Osteocyte (in vitro differentiated cells): ENCODE results near the gene ANKS1A. TPM values are rescaled to one million over a fixed set of nuclear protein-coding genes. Genes with fewer than 3 reads are reported as not detected.

Experiments used
- DNase-seq: peaks from one replicate; pipeline ENCODE4 v3.0.0; 2021; ENCODE audit warnings: mixed read lengths; ENCODE audit not compliant: unreplicated experiment; ENCODE audit errors: extremely low spot score
- H3K27ac Mint-ChIP-seq: one replicate; pipeline ENCODE4 v1.8.0; 2021; ENCODE audit warnings: mild to moderate bottlenecking, mixed read lengths; ENCODE audit not compliant: unreplicated experiment
- H3K27me3 Mint-ChIP-seq: one replicate; pipeline ENCODE4 v1.8.0; 2021; ENCODE audit warnings: mixed read lengths; ENCODE audit not compliant: unreplicated experiment
- H3K36me3 Mint-ChIP-seq: one replicate; pipeline ENCODE4 v1.8.0; 2021; ENCODE audit warnings: mixed read lengths; ENCODE audit not compliant: unreplicated experiment
- H3K4me1 Mint-ChIP-seq: one replicate; pipeline ENCODE4 v1.8.0; 2021; ENCODE audit warnings: mixed read lengths; ENCODE audit not compliant: unreplicated experiment
- H3K4me3 Mint-ChIP-seq: one replicate; pipeline ENCODE4 v1.8.0; 2021; ENCODE audit warnings: mild to moderate bottlenecking, moderate library complexity, mixed read lengths; ENCODE audit not compliant: unreplicated experiment
- H3K9me3 Mint-ChIP-seq: one replicate; pipeline ENCODE4 v1.8.0; 2021; ENCODE audit warnings: mixed read lengths; ENCODE audit not compliant: unreplicated experiment
- total RNA-seq: library from RNA; stranded (reverse); gene quantifications from 2 replicates; pipeline ENCODE4 v1.2.1, GENCODE V29; 2021
- TF ChIP-seq, protein P1 (sequence below): fragments of 200-600 bp; sonication (generic); IDR thresholded peaks from 2 replicates; pipeline ENCODE4 v1.5.0; 2021; ENCODE audit warnings: antibody characterized with exemption, mild to moderate bottlenecking, moderate library complexity

The ANKS1A gene
- total RNA-seq, 1 donor from 2014 or later, result 15.5 TPM

DNA sequence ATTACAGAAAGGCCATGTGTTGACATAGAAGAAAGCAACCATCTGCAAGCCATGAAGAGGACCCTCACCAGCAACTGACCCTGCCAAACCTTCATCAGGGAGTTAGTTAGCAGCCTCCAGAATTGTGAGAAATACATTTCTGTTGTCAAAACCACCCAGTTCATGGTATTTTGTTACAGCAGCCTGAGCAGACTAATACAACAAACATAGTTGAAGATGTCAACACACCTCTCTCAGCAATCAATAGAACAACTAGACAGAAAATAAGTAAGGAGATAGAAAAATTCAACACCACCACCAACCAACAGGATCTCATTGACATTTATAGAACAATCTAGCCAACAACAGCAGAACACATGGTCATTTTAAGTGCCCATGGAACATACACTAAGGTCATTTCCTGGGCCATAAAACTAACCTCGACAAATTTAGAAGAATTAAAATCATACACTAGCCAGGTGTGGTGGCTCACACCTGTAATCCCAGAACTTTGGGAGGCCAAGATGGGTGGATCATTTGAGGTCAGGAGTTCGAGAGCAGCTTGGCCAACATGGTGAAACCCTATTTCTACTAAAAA lies 219.3 kb downstream of the ANKS1A start:
- DNase-seq, result no peak
- TF ChIP-seq, protein P1, sequence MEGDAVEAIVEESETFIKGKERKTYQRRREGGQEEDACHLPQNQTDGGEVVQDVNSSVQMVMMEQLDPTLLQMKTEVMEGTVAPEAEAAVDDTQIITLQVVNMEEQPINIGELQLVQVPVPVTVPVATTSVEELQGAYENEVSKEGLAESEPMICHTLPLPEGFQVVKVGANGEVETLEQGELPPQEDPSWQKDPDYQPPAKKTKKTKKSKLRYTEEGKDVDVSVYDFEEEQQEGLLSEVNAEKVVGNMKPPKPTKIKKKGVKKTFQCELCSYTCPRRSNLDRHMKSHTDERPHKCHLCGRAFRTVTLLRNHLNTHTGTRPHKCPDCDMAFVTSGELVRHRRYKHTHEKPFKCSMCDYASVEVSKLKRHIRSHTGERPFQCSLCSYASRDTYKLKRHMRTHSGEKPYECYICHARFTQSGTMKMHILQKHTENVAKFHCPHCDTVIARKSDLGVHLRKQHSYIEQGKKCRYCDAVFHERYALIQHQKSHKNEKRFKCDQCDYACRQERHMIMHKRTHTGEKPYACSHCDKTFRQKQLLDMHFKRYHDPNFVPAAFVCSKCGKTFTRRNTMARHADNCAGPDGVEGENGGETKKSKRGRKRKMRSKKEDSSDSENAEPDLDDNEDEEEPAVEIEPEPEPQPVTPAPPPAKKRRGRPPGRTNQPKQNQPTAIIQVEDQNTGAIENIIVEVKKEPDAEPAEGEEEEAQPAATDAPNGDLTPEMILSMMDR, result no peak
- Mint-ChIP-seq H3K27me3 (no peaks in the 10 kb centered on the region), H3K36me3 (peaks cover 4% of the 10 kb centered on the region), H3K4me3 (no peak overlapping the region), H3K9me3 (peaks cover 18% of the 10 kb centered on the region), H3K4me1 (no peaks in the 10 kb centered on the region), H3K27ac (no peak overlapping the region)

DNA sequence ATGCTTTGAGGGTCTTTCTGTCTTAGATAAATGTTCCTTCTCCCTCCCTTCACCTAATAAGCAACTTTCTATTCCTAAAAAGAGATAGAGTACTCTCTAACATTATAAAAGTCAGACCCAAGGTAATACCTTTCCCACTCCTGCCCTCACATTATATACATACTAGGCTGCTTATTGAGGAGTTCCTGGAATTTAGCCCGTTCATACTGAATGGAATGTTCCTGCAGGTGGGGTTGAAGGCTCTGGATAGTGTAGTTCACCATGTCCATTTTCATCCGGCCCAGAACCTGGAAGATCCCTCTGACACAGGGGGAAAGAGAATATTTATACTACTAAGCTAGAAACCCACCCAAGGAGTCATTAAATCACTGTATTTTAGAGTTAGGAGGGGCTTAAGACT lies 231.7 kb downstream of the ANKS1A start:
- no peaks in the 10 kb centered on the region for H3K4me1 Mint-ChIP-seq
- peaks cover under 1% of the 10 kb centered on the region for H3K27me3 Mint-ChIP-seq
- no peak overlapping the region for H3K27ac Mint-ChIP-seq
- H3K4me3 Mint-ChIP-seq, result no peak overlapping the region
- no peak for DNase-seq
- H3K9me3 Mint-ChIP-seq, result peaks cover 5% of the 10 kb centered on the region
- H3K36me3 Mint-ChIP-seq, result no peaks in the 10 kb centered on the region
- TF ChIP-seq, protein P1, result no peak

DNA sequence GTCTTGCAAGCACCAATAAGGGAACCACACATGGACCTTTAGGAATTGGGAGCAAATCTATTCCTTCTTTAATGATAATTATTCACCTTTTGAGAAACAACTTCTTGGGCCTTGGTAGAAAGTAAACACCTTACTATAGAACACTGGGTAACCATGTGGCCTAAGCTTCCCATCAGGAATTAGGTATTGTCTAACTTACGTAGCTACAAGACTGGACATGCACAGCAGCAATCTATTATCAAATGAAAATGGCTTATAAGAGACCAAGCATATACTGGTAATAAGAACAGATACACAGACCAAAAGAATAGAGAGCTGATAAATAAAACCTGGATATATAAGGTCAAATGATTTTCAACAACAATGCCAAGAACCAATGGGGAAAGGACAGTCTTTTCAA lies 235.3 kb downstream of the ANKS1A start:
- Mint-ChIP-seq H3K36me3 (no peaks in the 10 kb centered on the region), H3K27ac (no peak overlapping the region), H3K4me3 (no peak overlapping the region), H3K9me3 (peaks cover 5% of the 10 kb centered on the region), H3K4me1 (no peaks in the 10 kb centered on the region), H3K27me3 (peaks cover 2% of the 10 kb centered on the region)
- no peak for DNase-seq
- TF ChIP-seq, protein P1, result no peak

DNA sequence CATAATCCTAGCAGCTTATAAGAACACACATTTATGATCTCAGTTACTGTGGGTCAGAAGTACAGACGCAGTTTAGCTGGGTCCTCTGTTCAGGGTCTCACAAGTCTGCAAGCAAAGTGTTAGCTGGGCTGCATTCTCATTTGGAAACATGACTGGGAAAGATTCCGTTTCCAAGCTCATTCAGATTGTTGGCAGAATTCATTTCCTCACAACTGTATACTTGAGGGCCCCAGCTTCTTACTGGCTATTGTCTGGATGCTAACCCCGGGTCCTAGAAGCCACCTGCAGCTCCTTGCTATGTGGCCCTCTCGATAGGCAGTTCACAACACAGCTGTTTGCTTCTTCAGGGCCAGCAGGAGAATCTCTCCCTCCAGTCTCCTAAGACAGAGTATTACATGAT lies 239.0 kb downstream of the ANKS1A start:
- TF ChIP-seq, protein P1, result no peak
- no peaks in the 10 kb centered on the region for H3K4me1 Mint-ChIP-seq
- H3K27ac Mint-ChIP-seq, result no peak overlapping the region
- no peaks in the 10 kb centered on the region for H3K36me3 Mint-ChIP-seq
- H3K9me3 Mint-ChIP-seq, result no peaks in the 10 kb centered on the region
- no peak overlapping the region for H3K4me3 Mint-ChIP-seq
- no peak for DNase-seq
- H3K27me3 Mint-ChIP-seq, result peaks cover 6% of the 10 kb centered on the region

DNA sequence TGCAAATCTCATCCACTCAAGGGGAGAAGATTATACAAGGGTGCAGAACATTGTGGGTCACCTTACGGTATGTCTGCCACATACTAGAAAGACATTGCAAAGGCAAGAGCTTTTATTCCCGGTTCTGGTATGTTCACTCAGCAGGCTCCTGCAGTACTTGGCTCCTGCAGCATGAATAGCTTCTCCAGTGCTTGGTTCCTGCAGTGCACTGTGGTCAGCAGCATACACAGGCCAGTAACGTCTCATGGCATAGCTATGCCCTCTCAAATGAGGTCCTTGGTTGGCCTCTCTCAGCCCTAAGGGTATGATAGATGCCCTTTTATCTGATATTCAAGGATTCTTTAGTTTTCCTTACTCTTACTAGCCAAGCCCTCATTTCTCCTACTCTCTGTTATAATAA lies 239.4 kb downstream of the ANKS1A start:
- H3K4me3 Mint-ChIP-seq, result no peak overlapping the region
- no peak for DNase-seq
- no peaks in the 10 kb centered on the region for H3K36me3 Mint-ChIP-seq
- no peaks in the 10 kb centered on the region for H3K9me3 Mint-ChIP-seq
- peaks cover 6% of the 10 kb centered on the region for H3K27me3 Mint-ChIP-seq
- TF ChIP-seq, protein P1, result no peak
- H3K4me1 Mint-ChIP-seq, result no peaks in the 10 kb centered on the region
- no peak overlapping the region for H3K27ac Mint-ChIP-seq
